NCI-H2227 treated with DMSO at 0.1 percent for 48 hours (cell line): ENCODE data around the gene VWA3B.
"Not testable (repeated sequence)": the region's sequence is repeated elsewhere in the genome, so short reads cannot be mapped to it uniquely, and the experiment has no call there.

ENCODE experiments used
- DNase-seq: peaks from one replicate; lab custom pipeline; 2025; lab: John Stamatoyannopoulos, UW

VWA3B gene, protein sequence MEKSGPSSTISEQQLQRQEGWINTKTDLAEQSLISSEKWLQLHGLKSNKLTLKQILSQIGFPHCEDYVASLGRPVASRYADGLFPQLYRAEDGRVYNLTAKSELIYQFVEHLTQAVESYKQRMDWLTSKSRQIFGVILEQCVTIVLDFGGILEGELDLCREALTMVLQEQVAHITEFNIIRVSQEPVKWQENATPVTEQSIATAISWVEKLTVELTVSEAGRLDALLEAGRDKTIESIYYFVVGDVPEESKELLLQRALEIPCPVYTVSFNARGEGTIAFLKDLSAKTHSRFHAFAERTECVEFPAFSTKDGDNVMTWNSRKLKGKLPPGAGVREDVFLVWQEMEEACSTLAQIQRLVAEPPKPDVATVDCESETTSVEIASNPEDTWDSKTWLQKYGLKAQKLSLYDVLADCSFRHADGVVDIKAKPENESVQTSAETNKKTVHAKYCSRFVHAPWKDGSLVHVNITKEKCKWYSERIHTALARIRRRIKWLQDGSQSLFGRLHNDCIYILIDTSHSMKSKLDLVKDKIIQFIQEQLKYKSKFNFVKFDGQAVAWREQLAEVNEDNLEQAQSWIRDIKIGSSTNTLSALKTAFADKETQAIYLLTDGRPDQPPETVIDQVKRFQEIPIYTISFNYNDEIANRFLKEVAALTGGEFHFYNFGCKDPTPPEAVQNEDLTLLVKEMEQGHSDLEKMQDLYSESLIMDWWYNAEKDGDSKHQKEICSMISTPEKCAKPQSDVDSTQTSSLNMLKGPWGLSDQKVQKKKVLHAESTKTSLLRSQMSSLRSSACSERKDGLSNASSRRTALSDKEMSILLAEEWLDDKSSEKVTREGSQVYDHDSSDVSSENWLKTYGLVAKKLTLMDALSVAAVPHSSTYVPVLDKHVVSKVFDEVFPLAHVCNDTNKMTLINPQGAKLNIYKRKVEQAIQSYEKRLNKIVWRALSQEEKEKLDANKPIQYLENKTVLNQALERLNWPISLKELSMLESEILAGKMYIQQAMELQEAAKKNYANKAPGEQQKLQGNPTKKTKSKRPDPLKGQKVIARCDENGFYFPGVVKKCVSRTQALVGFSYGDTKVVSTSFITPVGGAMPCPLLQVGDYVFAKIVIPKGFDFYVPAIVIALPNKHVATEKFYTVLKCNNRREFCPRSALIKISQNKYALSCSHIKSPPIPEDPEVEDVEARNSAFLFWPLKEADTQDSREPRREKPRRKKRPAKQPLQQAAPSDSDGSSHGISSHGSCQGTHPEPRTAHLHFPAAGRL (N-terminal part only)

DNA sequence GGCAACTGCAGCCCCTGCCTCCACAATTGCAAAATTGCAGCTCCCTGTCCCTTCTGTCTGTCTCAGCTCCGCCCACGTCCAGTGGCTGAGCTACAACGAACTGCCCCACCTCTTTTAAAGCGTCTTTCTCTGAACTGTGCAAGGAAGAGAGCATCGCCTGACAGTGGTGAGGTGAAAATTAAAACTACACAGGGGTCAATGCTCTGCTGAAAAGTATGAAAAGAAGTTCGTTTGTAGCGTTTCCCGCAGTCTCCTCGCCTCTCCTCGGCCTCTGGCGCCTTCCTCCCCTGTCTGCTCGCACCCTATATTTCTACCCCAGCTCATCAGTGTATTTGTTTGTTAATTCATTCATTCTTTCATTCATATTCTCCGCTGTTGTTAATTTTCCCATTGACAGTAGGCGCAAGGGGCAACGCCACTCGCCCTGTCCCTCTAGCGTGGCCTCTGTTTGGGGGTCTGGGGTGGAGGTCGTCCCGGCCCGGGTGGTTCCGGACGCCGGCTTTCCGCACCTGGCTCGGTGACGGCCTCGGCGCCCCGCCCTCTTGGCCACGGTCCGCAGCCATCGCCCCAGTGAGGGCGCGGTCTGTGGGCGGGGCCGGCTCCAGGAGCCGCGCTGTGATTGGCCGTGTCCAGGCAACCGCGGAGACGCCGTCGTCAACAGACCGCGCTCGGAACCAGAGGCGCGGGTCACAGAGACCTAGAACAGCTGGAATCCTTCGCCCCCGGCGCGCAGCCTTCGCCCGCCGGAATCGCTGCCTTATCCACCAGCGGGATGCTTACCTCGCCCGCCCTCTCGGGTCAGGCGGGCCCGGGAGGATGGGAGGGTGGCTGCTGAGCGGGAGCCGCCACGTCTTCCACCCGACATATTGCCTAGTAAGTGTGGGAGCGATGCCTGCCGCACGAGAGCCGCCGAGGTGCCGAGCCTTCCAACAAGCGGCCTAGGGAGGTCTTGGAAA is at the start of gene VWA3B:
Gene VWA3B, plus strand, starts transcription at position 677 of the 956 bp plus-strand sequence. CDS start 5,926 bp downstream, outside the sequence.
- peak; percentile 65 for DNase-seq

- DNase-seq: no peak
Measured at GRCh38 chr2:98037206-98037605, 49.8 kb upstream of the VWA3B start.

DNA sequence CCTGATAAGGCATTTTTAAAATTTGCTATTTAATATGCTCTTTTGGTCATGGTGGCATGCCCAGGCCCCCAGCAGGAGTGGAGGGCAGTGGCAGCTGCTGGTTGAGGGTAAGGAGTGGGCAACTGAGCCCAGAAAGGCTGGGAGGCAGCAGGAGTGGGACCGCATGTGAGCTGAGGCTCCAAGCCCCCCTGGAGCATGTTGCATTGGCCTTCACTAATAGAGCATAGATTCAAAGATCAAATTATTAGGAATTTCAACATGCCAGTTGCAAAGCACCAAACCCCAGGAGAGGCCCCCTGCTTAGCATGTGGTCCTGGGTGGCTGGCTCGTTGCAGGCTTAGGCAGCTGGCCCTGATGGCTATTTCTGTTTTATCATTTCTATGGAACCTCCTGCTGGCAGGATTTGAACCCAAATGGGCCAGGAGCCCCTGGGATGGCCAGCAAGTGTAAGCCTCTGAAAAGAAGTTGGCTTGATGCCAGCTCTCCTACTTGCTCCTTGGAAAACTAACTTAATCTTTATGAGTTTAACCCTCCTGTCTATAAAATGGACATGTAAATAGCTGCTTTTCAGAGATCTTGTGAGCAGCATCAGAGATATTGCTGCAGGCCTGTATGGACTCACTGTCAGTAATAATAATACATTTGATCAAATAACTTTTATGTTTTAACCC is 49.2 kb upstream of the VWA3B start:
- no peak for DNase-seq

DNA sequence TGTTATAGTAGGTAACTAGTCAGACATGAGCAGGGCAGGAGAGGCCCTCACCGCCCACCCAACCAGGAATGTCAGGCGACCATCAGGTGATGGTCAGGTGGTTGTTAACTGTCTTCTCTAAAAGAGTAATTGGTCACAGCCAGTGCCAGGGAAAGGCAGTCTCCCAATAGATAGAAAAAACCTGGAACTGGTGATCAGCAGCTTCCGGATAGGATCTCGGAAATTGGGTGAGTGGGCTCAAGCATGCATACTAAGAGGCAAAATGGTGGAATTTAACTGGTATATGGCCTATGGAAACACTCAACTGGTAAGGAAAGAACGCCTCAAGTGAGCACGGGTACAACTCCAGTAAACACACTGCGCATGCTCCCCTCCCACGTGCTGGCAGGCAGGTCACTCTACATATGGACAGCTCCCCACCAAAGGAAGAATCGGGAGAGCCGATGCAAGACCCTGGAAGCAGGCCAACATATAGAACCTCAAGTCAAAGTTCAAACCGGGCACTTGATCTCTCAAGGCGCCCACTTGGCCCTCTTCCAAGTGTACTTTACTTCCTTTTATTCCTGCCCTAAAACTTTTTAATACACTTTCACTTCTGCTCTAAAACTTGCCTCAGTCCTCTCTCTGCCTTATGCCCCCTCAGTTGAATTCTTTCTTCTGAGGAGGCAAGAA is 47.7 kb upstream of the VWA3B start:
- no peak for DNase-seq

DNA sequence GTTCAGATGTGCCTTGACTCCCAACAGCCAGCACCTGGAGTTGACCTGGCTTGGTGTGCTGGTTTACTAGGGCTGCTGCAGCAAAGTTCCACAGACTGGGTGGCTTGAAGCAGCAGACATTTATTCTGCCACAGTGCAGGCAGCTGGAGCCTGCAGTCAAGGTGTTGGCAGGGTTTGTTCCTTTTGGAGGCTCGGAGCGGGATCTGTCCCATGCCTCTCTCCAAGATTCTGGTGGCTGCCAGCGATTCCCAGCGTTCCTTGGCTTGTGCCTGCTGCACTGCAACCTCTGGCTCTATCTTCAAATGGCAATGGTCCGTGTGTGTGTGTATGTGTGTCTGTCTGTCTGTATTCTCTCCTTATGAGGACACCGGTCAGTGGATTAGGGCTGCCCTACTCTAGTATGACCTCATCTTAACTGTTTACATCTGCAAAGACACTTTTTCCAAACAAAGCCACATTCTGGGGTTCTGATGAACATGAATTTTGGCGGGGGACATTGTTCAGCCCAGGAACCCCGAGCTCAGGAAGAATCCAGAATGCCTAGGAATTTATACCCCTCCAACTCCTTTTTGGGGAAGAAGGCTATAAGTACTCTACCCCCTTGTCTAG is 46.5 kb upstream of the VWA3B start:
- DNase-seq: no peak

GRCh38 chr2:98043101-98043500 is 43.9 kb upstream of the VWA3B start:
- DNase-seq: no peak

DNA sequence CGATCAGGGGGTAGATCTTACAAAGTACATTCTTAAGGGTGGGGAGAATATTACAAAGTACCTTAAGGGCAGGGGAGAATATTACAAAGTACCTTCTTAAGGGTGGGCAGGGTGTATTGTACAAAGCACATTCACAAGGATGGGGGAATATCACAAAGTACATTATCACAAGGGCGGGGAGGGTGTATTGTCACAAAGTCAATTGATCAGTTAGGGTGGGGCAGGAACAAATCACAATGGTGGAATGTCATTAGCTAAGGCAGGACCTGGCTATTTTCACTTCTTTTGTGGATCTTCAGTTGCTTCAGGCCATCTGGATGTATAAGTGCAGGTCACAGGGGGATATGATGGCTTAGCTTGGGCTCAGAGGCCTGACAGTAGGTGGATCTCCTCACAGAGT is 42.2 kb upstream of the VWA3B start:
- not testable (repeated sequence) for DNase-seq

- no peak for DNase-seq
Measured at GRCh38 chr2:98050070-98050469, 36.9 kb upstream of the VWA3B start.

DNA sequence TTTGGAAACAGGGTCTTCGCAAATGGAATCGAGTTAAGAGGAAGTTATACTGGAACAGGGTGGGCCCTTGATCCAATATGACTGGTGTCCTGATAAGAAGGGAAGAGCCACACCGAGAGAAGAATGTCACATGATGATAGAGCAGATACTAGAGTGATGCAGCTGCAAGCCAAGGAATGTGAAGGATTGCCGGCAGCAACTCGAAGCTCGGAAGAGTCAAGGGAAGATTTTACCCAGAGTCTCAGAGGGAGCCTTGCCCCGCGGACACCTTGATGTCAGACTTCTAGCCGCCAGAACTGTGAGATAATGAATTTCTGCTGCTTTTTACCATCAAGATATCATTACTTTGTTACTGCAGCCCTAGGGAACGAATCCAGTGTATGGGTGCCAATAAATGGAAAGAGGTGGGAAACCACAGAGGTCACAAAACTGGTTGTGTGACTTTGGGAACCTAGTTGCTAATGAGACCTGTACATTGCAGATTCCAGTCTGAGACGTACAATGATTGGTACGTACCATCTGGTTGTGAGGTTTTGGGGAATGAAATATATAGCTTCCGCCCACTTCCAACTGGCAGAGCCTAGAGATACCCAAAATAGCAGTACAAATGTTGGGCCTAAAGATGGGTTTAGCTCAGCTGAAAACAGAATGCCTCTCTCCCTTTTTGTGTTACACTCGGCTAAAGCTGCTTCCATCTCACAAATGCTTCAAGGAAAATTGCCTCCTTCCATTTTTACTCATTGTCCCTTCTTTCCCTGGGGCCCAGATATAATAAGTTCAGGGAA is 28.6 kb upstream of the VWA3B start:
- no peak for DNase-seq

- DNase-seq: no peak
Measured at GRCh38 chr2:98060277-98060676, 26.7 kb upstream of the VWA3B start.

DNA sequence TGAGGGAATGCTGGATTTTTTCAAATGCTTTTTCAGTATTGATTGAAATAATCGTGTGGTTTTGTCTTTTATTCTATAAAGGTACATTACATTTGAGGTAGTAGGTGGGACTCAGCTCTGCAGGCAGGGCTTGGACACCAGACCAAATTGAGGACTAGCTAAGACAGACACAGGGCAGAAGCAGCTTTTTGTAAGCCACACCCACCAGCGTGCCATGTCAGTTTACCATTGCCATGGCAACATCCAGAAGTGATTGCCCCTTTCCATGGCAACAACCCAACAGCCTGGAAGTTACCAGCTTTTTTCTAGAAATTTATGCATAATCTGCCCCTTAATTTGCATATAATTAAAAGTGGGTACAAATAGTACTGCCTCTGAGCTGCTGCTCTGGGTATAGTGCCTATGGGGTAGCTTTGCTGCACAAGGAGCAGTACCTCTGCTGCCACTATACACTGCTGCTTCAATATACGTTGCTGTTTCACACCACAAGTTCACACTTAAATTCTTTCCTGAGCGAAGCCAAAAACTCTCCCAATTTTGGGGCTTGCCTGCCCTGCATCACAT is 23.6 kb upstream of the VWA3B start:
- no peak for DNase-seq

GRCh38 chr2:98065808-98066207 is 21.2 kb upstream of the VWA3B start:
- no peak for DNase-seq

- DNase-seq: no peak
Measured at GRCh38 chr2:98067160-98067559, 19.8 kb upstream of the VWA3B start.

- DNase-seq: no peak
Measured at GRCh38 chr2:98070081-98070480, 16.9 kb upstream of the VWA3B start.

GRCh38 chr2:98072442-98072841 is 14.5 kb upstream of the VWA3B start:
- DNase-seq: no peak

- no peak for DNase-seq
Measured at GRCh38 chr2:98078701-98079100, 8.3 kb upstream of the VWA3B start.

- no peak for DNase-seq
Measured at GRCh38 chr2:98084151-98084868, 2.7 kb upstream of the VWA3B start.

DNA sequence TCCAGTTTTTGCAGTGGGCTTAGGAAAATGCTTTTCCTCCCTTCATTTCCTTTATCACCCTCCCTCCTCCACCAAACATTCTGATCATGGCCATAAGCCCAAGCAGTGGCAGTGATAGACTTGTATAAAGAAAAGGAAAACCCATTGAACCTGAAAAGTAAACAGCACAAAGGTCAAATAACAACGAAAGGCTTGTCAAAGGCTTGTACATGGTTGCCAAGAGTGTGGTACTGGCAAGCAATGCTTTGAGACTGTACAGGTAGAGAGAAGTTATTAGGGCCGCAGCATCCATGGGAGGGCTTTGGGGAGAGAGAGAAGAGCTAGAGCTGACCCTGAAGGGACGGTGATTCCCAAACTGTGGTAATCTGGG is 2.1 kb upstream of the VWA3B start:
- no peak for DNase-seq
